ENCODE data around the gene VSX2.
"Not testable (repeated sequence)": the region's sequence is repeated elsewhere in the genome, so short reads cannot be mapped to it uniquely, and the experiment has no call there.

The VSX2 gene

DNA sequence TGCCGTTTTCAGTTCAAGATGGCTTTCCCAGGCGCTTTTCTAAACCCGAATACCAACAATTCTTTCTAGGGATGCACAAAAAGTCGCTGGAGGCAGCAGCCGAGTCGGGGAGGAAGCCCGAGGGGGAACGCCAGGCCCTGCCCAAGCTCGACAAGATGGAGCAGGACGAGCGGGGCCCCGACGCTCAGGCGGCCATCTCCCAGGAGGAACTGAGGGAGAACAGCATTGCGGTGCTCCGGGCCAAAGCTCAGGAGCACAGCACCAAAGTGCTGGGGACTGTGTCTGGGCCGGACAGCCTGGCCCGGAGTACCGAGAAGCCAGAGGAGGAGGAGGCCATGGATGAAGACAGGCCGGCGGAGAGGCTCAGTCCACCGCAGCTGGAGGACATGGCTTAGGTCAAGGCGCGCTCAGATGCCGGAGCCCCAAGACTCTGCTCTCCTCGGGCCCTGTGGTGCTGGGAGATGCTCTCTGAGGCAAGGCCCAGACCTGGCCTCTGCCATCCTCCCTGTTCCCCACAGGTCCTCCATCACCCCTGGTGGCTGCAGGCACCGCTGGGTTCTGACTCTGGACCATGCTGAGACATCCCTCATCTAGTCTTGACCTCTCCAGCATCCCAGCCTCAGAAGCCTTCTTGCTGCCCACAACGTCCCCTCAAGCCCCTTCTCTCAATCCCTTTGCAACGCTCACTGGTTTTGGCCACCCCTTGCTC lies 21.4 kb downstream of the VSX2 start:
- DNase-seq = no peak

GRCh38 chr14:74261288-74261687 lies 22.0 kb downstream of the VSX2 start:
- DNase-seq = peak; percentile 17 to 68

DNA sequence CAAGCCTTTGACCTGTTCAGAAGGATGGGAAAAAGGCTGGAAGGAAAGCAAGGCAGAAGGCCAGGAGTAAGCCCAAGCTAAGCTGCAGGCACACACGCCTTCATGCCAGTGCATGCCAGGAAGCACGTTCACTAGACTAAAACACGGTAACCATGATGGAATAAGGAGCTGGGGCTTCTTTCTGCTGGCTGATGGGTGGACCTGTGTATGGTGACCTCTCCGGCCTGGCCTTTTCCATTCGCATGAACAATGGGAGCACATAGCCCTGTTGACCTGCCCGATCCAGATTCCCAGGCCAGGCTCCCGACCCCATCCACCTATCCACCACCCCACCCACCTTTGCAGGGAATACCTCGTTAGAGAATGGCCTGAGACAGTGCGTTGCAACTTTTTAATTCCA lies 22.8 kb downstream of the VSX2 start:
- DNase-seq = no peak

GRCh38 chr14:74263181-74263580 lies 23.9 kb downstream of the VSX2 start:
- no peak for DNase-seq

DNA sequence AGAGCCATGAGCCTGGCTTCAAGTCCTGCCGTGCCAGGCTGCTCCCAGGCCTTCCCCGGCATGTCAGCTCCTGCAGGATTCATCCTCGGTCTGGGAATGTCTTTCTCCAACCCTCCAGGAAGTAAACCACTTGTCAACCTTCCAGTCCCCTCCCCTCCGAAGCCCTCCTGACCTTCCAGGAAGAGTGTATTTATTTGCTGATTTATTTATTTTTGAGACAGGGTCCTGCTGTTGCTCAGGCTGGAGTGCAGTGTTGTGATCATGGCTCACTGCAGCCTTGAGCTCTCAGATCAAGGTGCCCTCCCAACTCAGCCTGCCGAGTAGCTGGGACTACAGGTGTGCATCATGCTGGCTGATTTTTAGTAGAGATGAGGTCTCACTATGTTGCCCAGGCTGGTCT lies 24.7 kb downstream of the VSX2 start:
- no peak for DNase-seq

GRCh38 chr14:74265301-74265965 lies 26.2 kb downstream of the VSX2 start:
- no peak for DNase-seq

- DNase-seq = no peak
These were observed 28.3 kb downstream of the VSX2 start for GRCh38 chr14:74267588-74267987.

GRCh38 chr14:74270382-74271177 lies 31.3 kb downstream of the VSX2 start:
- DNase-seq = not testable (repeated sequence)

DNA sequence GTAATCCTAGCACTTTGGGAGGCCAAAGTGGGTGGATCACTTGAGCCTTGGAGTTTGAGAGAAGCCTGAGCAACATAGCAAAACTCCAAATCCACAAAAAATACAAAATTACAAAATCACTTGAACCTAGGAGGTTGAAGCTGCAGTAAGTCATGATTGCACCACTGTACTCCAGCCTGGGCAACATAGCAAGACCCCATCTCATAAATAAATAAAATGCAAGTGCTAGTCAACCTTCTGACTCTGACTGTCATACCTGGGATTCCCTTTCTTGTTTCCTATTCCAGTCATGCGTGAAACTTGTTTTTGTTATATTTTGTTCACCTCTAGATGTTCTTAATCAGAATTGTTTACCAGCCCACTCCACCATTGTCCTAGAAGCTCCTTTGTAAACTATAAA lies 32.1 kb downstream of the VSX2 start:
- DNase-seq = no peak

- DNase-seq = no peak
These were observed 36.1 kb downstream of the VSX2 start for GRCh38 chr14:74275241-74275841.

DNA sequence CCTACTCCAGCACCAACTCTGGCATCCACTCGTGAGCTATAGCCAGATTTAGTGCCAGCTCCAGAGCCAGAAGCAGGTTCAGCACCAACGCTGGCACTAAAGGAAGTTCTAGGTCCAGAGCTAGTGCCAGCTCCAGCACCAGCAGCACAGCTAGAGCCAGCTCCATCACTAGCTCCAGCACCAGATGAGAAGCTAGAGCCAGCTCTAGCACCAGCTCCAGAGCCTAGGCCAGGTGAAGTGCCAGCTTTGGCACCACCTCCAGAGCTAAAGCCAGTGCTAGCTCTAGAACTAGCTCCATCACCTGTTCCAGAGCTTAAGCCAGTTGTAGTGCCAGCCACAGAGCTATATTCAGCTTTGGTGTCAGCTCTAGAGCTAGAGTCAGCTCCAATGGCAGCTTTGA lies 38.8 kb downstream of the VSX2 start:
- DNase-seq = no peak

DNA sequence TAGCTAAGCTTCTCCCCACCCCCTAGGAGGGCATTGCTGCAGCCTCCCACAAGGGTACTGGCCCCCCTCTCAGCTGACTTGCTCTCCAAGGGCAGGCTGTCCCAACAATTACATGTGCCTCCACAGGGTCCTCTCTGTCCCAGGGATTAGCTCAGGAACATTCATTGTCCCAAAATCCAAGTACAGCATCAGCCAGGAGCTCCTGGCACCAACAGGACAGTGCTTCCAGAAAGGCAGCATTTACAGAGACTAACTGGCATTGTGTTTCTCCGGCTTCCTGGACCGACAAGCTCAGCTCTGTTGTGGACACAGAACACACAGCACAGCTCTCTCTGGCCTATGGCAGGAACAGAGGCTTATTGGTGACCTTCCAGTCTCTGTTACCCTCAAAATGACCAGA lies 41.8 kb downstream of the VSX2 start:
- no peak for DNase-seq

- no peak for DNase-seq
These were observed 47.5 kb downstream of the VSX2 start for GRCh38 chr14:74286736-74287135.

GRCh38 chr14:74289801-74290200 lies 50.6 kb downstream of the VSX2 start:
- DNase-seq = no peak

DNA sequence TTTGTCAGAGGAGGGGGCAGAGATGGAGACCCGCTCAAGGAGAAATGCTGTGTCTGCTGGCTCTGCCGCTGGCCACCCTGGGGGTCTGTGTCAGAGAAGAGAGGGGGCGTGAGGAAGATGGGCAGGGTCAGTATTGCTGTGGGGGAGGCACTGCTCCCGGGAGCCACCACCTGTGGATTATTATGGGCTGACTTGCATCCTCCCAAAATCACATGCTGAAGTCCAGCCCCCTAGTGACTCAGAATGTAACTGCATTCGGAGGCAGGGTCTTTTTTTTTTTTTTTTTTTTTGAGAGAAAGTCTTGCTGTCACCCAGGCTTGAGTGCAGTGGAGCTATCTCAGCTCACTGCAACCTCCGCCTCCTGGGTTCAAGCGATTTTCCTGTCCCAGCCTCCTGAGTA lies 51.2 kb downstream of the VSX2 start:
- DNase-seq = peak in 1 of 2 experiments; percentile 38

DNA sequence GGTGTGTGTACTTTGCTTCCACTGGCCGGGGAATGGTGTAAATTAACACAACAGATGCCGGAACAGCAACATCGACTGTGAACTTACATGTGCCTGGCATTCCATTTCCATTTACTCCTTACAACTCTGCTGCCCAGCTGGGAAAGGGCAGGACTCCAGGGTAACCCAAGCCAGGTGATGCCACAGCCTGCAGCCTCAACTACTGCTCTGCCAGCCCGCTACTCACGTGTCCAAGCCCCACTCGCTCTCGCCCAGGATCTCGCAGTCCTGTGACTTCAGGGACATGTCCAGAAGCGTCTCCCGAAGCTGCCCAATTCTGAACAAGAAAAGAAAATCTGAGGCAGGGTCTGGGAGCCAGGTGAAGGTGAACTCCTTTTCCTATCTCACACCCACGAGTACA lies 52.8 kb downstream of the VSX2 start:
- no peak for DNase-seq

GRCh38 chr14:74293606-74294005 lies 54.4 kb downstream of the VSX2 start:
- no peak for DNase-seq

DNA sequence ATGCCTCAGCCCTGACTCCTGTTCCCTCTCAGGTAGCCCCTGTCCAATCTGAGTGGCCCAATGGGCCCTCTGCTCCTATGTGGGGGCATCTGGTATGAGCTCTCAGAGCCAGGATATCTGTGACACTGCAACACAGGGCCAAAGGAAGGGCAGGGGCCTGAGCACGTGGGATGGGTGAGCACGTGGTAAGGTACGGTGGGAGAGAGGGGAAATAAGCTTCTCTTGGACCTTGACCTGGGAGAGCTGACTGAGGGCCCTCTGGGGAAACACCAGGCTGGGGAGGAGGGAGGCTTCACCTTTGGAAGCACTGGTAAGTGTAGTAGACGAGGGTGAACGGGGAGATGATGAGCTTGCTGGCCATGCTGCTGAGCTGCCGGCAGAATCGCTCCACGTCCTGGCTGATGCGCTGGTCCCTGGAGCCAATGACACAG lies 56.8 kb downstream of the VSX2 start:
- DNase-seq = no peak

DNA sequence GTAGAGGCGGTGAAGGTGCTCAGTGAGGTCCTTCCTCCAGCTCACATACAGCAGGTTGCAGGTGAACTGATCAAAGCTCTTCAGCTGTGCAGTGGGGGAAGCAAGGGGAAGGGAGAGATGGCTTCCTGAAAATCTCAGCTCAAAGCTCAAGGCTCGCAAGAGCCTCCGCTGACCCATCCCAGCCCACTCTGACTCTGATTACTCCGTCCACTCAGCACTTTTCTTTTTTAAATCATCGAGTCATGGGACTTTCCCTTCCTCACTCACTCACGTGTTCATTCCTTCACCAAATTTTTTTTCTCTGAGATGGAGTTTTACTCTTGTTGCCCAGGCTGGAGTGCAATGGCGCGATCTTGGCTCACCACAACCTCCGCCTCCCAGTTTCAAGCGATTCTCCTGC lies 58.7 kb downstream of the VSX2 start:
- no peak for DNase-seq

DNA sequence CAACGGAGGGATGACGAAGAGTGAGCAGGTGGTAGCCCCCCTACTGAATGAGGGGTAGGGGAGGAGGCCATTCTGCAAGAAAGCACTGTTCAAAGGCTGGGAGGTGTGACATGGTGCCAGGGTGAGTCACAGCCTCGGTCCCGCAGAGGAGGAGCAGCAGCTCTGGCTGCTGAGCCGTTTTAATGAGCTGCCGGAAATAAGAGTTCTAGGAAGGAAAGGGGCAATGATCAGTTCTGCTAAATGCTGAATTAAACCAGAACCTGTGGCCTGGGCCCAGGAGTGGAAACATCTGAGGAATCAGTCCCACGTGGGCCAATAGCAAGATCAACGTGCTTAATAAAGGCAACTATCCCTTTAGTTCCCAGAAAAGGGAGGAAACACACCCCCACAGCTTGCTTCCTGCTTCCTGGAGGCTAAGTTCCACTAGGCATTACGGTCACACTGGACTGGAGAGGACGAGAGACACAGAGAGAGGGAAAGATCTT lies 59.9 kb downstream of the VSX2 start:
- no peak for DNase-seq

DNA sequence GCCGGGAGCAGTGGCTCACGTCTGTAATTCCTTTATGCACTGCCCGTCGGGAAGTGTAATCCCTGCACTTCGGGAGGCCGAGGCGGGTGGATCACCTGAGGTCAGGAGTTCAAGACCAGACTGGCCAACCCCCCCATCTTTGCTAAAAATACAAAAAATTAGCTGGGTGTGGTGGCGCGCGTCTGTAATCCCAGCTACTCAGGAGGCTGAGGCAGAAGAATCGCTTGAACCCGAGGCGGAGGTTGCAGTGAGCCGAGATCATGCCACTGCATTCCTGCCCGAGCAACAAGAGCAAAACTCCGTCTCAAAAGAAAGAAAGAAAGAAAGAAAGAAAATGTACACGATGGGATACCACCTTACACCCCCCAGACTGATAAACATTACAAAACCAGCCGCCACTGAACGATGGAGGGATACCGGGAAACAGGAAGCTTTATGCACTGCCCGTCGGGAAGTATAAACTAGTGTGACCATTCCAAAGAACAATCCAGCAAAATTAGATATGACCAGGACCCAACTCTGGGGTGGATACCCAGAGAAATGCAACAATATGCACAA lies 62.4 kb downstream of the VSX2 start:
- no peak for DNase-seq

- peak; percentile 24 to 50 for DNase-seq
These were observed 62.9 kb downstream of the VSX2 start for GRCh38 chr14:74302152-74302628.

Data from NCI-H526 (cell line).